GM19035 (cell line): ENCODE results near the gene DLG2.

Source experiments
- ATAC-seq: cut with Tn5 transposase; IDR thresholded peaks from one replicate; pipeline ENCODE4 v1.9.1; 2021; ENCODE audit not compliant: unreplicated experiment

Gene DLG2

GRCh38 chr11:83721263-83721662 lies 1905.9 kb downstream of the DLG2 start:
- ATAC-seq, result no peak

DNA sequence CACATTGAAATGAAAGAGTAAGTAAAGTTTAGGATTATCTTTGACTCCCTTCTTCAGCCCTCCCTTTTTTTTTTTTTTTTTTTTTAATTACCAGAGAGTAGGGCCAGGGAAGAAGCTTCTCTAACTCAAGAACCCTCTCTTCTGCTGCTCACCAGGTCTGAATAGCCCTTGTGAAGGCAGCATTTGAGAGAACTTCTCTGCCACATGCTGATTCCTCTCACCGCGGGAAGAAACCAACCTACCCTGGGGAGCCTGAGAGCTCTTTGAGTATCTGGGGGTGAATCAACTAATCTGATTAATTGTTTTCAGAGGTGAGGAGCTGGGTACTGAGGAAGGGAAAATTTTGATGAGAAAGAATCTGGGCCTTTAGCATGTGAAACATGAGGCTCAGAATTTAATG lies 1906.5 kb downstream of the DLG2 start:
- ATAC-seq, result no peak

DNA sequence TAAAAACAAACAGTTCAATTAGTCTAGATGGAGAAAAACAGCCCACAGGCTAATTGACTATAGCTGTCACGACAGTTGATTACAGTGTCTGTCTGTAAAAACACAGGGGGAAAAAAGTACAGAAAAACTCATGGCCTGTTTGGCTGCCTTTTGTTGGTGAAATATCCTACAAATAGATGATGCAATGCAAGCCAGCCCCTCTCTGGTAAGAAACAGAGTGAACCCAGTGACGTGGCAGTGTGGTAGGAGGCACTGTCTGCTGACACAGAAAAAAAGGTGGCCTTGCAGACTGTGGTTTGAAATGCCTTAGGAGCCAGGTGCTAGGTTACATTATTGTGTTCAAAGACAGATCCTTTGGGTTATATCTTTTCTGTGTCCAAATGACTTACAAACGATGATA lies 1909.6 kb downstream of the DLG2 start:
- no peak for ATAC-seq

DNA sequence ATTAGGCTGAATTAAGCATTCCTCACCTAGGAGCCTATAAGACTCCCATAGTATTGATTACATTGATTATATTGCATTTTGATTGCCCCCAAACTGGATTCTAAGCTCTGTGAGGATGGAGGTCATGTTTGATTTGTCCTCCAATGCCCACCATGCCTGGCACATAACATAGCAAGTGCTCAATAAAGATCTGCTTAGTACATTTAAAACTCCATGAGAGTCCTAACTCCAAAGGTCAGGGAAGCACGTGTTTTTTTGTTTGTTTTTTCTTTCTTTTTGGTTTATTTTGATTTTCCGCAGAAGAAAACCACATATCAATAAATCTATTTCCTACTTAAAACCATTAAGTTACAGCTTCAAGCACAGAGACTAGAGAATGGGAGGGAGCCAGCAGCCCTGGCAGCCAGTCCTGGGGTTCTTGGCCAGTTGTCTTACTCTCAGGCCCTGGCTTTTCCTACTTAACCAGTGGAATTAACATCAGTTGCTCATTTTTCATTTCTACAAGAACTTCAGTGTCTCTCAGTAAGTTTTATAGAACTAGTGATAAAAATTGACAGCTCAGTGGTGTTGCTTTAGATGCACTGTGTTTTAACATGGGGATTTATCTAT lies 1911.1 kb downstream of the DLG2 start:
- ATAC-seq, result no peak

DNA sequence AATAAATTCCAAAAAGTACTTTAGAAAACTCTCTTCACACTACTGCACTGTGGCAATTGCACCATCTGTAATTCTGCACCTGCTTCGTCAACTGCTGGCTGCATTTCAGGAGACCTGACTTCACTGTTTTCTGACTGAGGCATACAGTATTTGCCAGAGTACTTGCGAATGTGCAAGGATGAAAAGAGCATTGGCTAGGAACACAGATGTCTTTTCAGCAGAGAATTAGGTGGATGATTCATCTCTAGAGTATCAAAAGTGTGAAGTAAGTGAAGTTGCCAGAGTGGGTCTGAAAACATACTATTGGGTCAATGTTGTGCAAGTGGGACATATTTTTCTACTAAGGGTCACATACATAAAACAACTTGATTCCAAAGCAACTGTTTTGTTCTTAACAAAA lies 1913.4 kb downstream of the DLG2 start:
- ATAC-seq, result no peak

GRCh38 chr11:83711106-83711527 lies 1916.0 kb downstream of the DLG2 start:
- ATAC-seq, result no peak

DNA sequence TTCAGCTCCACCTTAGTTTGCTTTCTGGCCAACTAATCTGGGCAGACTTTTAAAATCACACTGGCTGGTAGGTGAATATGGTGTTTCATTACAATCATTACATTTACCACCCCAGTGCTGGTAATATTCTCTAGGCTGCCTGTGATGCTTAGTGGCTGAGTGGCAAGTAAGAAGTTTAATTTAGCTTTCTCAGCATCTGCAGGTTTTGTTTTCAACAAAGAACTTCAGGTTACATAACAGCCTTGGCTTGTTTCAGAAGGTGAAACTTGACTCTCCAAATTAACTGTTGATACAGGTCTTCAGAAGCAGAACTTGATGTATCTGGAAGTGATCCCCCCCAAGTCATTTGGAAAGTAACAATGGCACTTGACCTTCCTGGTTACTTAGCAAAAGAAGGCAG lies 1917.7 kb downstream of the DLG2 start:
- ATAC-seq, result no peak

DNA sequence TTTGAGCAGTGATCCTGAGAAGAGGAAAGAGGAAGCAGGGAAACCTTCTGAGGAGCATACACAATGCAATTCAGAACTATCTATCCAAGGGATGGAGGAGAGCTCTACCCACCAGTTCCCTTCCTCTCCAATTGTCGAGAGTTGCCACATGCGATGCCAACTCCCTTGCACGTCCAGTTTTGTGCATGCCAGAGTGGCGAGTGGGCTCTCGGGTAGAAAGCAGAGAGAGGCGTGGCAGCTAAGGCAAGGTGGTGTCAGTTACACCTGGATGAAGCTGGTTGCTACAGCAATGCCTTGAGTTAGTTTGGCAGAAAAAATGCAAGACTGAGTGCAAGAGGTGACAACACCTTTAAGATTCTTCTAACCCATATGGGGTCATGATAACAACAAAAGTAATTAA lies 1920.6 kb downstream of the DLG2 start:
- no peak for ATAC-seq

- ATAC-seq, result no peak
Measured at GRCh38 chr11:83702796-83703195, 1924.3 kb downstream of the DLG2 start.

GRCh38 chr11:83697518-83697917 lies 1929.6 kb downstream of the DLG2 start:
- no peak for ATAC-seq

- no peak for ATAC-seq
Measured at GRCh38 chr11:83695046-83695445, 1932.1 kb downstream of the DLG2 start.

- ATAC-seq, result no peak
Measured at GRCh38 chr11:83694191-83694910, 1932.8 kb downstream of the DLG2 start.

GRCh38 chr11:83693306-83693992 lies 1933.7 kb downstream of the DLG2 start:
- ATAC-seq, result no peak

GRCh38 chr11:83692675-83693074 lies 1934.5 kb downstream of the DLG2 start:
- ATAC-seq, result no peak

DNA sequence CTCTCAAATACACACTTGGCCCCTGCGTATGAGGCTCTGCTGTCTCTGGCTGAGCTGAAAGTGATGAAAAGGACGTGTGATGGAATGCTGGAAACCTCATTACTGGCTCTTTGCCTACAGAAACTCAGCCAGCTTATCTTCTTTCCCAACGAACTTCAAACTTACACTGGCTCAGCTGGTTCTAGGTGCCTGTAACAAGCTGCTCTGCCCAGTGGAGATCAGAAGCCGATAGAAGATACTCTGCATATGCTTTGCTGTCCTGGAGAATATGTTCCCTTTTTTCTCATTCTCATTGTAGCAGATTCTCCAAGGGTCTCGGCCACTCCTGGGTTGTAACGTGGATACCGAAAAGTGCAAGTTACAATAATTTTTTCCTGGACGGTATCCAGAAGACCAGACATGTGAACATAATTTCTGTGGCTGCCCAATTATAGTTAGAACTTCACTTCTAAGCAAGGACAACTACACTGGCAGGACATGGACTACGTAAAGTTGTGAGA lies 1935.6 kb downstream of the DLG2 start:
- no peak for ATAC-seq

DNA sequence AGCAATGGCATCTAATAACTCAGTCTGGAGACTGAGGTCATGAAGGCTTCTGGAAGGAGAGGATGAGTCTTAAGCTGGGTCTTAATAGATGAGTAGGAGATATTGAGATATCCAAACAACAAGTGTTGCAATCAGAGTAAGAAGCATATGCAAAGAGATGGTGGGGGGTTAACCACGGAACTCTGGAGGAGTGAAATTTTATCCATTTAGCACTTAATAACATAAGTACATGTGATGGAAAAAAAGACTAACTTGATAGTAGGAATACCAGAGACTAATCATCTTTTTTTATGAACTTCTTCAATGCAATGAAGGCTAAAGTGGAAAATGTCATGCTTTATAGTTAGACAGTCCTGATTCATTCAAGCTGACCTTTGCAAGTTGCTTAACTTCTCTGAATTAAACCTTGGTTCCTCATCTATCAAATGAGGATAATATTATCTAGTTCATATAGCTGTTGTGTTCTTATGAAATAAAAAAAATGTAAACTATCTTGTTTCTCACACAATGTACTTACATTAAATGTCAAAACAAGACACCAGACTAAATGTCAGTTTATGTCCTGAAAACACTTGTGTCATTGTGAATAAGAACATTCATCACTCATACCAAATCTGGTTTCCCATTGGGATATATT lies 1937.9 kb downstream of the DLG2 start:
- no peak for ATAC-seq

GRCh38 chr11:83687787-83688186 lies 1939.4 kb downstream of the DLG2 start:
- ATAC-seq, result no peak

DNA sequence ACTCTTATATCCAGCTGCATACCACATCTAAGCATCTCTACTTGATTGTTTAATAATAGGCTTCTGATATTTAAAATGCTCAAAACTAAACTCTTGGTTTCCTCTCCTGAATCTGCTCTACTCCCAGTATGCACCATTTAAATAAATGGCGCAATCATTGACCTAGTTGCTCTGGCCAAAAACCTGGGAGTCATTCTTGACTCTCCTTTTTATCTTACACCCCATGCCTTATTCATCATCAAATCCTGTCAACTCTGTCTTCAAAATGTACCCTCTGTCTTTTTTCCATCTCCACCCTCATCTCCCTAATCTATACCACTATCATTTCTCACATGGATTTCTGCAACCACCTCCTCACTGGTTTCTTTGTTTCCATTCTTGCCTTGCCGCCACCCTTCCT lies 1941.4 kb downstream of the DLG2 start:
- ATAC-seq, result no peak

DNA sequence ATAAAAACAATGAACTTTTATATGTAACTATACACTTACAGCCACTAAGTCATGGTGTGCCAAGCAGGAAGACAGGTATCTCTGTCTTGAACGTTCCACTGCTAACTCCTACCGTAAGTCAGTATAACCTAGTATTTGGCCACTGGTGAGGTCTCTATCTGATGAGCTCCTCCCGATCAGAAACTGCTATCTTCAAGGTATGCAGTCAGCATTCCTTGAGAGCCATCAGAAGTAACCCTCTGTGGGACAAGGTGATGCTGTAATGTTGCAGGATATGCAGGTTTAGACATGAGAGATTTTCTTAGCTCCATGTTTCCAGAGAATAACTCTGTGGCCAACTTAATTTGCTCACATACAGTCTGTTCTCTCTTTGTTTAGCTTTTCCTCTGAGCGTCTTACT lies 1943.1 kb downstream of the DLG2 start:
- no peak for ATAC-seq

DNA sequence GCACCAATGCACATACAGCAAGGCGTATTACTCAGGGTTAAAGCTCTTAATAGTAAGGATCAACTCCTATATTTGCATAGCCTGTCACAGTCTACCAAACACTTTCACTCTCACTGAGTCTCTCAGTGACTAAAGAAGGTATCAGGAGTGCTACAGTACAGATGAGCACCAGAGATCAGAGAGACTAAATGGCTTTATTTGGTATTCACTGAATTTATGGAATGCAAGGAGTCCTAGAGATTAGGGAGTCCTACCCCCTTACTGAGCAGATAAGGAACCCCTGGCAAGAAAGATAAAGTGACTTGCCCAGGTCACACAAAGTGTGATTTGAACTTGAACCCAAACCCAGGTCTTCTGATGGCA lies 1944.6 kb downstream of the DLG2 start:
- peak; percentile 93 for ATAC-seq

- no peak for ATAC-seq
Measured at GRCh38 chr11:83681906-83682610, 1945.1 kb downstream of the DLG2 start.
